ENCODE results near the gene PLCL2.

The PLCL2 gene

DNA sequence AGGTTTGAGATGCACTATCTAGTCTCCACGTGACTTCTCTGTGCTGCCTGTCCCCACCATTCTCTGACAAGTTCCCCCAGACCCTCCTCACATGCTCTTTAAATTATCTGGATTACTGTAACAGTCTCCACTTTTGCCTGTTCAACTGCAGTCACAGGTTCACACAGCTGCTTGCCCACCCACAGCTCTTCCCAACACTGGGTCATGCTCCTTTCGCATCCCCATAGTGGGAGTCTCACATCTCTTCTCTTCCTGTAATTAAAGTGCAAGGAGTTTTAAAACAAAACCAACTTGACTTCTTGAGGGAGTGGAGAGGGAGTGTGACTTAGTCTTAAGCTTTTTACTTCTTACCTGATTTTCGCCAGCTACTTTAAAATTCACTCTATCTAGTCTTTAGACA lies 178.8 kb downstream of the PLCL2 start:
- TF ChIP-seq, protein P1, sequence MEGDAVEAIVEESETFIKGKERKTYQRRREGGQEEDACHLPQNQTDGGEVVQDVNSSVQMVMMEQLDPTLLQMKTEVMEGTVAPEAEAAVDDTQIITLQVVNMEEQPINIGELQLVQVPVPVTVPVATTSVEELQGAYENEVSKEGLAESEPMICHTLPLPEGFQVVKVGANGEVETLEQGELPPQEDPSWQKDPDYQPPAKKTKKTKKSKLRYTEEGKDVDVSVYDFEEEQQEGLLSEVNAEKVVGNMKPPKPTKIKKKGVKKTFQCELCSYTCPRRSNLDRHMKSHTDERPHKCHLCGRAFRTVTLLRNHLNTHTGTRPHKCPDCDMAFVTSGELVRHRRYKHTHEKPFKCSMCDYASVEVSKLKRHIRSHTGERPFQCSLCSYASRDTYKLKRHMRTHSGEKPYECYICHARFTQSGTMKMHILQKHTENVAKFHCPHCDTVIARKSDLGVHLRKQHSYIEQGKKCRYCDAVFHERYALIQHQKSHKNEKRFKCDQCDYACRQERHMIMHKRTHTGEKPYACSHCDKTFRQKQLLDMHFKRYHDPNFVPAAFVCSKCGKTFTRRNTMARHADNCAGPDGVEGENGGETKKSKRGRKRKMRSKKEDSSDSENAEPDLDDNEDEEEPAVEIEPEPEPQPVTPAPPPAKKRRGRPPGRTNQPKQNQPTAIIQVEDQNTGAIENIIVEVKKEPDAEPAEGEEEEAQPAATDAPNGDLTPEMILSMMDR (IDR thresholded peaks at IDR 0.05; ENCODE audit: low read depth, low read length, missing control alignments), result no peak
- no peak for DNase-seq
- Histone ChIP-seq H3K27me3 (replicated peaks) (no peaks in the 10 kb centered on the region), H3K4me3 (ENCODE audit: low read depth, low read length) (no peak overlapping the region), H3K36me3 (replicated peaks) (no peaks in the 10 kb centered on the region), H3K27ac (no peak overlapping the region)
- in situ Hi-C loops (cut with HindIII; ENCODE audit: low pct_ligation_motif_present, low sequenced_read_pairs), result no loop called here

DNA sequence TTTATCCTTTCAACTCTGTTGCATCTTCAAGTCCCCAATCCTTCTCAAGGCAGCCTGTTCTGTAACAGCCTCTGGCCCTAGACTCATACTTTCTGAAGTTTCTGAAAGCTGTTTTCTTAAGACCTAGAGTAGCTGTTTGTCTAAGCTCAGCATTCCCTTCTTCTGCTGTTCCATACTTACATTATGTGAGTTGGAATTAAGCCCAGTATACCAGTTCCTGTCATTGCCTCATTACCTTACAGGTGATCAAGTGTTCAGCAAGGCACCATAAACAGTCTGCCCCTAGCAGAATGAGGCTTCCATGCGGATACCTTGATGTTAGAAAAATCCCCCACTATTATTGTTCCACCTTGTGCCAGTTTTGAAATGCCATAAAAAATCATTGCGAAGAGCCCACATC lies 180.6 kb downstream of the PLCL2 start:
- DNase-seq, result no peak
- TF ChIP-seq, protein P1 (IDR thresholded peaks at IDR 0.05; ENCODE audit: low read depth, low read length, missing control alignments), result no peak
- Histone ChIP-seq H3K27ac (peak overlapping the region; percentile 19), H3K36me3 (replicated peaks) (no peaks in the 10 kb centered on the region), H3K27me3 (replicated peaks) (no peaks in the 10 kb centered on the region), H3K4me3 (ENCODE audit: low read depth, low read length) (no peak overlapping the region)
- in situ Hi-C loops (cut with HindIII; ENCODE audit: low pct_ligation_motif_present, low sequenced_read_pairs), result no loop called here

DNA sequence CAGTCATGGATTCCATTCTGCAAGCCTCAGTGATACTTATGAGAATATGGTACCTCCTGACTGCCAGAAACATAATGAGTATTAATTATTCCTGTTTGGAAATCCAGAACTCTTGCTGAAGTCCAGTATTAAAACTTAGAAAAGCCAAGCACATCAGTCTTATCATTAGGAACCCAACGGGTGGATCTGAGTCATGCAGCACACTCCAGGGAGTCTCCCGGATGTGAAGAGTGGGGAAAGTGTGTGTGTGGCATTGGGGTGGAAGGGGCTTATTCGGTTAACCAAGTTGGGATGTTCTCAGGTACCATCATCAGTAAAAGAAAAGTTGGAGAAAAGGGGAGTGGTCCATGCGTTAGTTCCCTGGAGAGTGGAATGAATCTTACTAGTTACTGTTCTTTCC lies 181.1 kb downstream of the PLCL2 start:
- no peaks in the 10 kb centered on the region for H3K36me3 ChIP-seq (replicated peaks)
- TF ChIP-seq, protein P1 (IDR thresholded peaks at IDR 0.05; ENCODE audit: low read depth, low read length, missing control alignments), result no peak
- H3K4me3 ChIP-seq (ENCODE audit: low read depth, low read length), result no peak overlapping the region
- DNase-seq, result peak; percentile 57
- peak overlapping the region; percentile 19 for H3K27ac ChIP-seq
- H3K27me3 ChIP-seq (replicated peaks), result no peaks in the 10 kb centered on the region
- in situ Hi-C loops (cut with HindIII; ENCODE audit: low pct_ligation_motif_present, low sequenced_read_pairs), result no loop called here

DNA sequence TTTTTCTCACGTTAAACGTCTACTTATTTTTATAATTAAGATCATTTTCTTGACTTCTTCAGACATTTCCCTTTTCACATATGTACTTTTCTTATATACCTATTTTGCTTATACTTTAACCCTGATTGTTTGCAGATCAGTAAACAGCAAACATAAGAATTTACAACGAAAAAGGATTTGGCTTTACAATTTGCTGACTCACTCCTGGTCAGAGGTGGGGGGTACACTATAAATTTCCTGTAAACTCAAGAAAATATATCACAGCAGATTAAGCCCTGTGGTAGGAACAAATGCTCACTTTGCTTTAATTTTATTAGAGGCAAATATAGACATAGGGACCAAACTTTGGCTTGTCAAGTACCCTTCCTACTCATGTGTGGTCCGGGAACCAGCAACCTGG lies 185.0 kb downstream of the PLCL2 start:
- no peak overlapping the region for H3K27ac ChIP-seq
- in situ Hi-C loops (cut with HindIII; ENCODE audit: low pct_ligation_motif_present, low sequenced_read_pairs), result no loop called here
- no peak overlapping the region for H3K4me3 ChIP-seq (ENCODE audit: low read depth, low read length)
- H3K27me3 ChIP-seq (replicated peaks), result no peaks in the 10 kb centered on the region
- H3K36me3 ChIP-seq (replicated peaks), result no peaks in the 10 kb centered on the region
- no peak for DNase-seq
- TF ChIP-seq, protein P1 (IDR thresholded peaks at IDR 0.05; ENCODE audit: low read depth, low read length, missing control alignments), result no peak

DNA sequence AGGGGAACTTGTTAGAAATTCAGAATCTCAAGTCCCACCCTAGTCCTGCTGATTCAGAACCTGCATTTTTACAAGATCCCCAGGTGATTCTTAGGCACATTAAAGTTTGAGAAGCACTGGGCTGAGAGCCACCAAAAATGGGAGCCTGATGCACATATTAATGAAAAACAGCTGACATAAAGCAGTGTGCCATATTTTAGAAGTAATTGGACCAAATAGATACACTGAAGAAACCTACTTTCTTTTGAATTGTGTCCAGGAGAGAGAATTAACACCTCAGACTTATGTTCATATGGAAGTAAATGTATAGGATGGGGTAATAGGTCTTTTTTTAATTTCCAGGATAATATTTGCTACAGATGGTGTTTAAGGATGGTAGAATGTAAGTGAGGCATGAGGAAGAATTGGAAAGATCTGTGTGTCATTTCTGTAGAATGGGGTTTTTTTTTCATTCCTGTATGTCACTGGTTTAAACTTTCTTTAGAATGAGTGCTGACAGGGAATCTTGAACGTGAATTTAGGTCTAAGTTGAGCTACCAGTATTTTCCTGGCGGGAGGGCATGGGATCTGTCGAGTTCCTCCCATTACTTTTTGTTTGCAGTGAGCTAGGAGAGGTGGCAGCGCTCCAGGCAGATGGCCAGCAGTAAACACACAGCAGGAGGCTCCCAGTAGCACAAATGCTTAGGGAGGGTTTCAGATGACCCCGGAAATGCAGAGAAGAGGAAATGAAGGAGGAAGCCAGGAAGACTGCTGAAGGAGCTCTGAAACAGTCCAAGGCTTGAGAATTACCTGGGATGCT lies 185.6 kb downstream of the PLCL2 start:
- Histone ChIP-seq H3K36me3 (replicated peaks) (no peaks in the 10 kb centered on the region), H3K4me3 (ENCODE audit: low read depth, low read length) (no peak overlapping the region), H3K27ac (no peak overlapping the region), H3K27me3 (replicated peaks) (no peaks in the 10 kb centered on the region)
- TF ChIP-seq, protein P1 (IDR thresholded peaks at IDR 0.05; ENCODE audit: low read depth, low read length, missing control alignments), result no peak
- in situ Hi-C loops (cut with HindIII; ENCODE audit: low pct_ligation_motif_present, low sequenced_read_pairs), result no loop called here
- no peak for DNase-seq

DNA sequence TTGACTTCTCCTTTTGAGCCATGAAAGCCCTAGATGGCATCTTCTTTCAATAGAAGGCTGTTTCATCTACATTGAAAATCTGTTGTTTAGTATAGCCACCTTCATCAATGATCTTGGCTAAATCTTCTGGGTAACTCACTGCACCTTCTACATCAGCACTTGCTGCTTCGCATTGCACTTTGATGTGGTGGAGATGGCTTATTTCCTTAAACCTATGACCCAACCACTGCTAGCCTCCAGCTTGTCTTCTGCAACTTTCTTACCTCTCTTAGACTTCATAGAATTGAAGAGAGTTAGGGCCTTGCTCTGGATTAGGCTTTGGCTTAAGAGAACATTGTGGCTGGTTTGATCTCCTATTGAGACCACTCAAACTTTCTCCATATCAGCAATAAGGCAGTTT lies 189.8 kb downstream of the PLCL2 start:
- Histone ChIP-seq H3K27ac (no peak overlapping the region), H3K27me3 (replicated peaks) (no peaks in the 10 kb centered on the region), H3K36me3 (replicated peaks) (no peaks in the 10 kb centered on the region), H3K4me3 (ENCODE audit: low read depth, low read length) (no peak overlapping the region)
- in situ Hi-C loops (cut with HindIII; ENCODE audit: low pct_ligation_motif_present, low sequenced_read_pairs), result no loop called here
- DNase-seq, result no peak
- TF ChIP-seq, protein P1 (IDR thresholded peaks at IDR 0.05; ENCODE audit: low read depth, low read length, missing control alignments), result no peak

Measured in brain microvascular endothelial cell (primary cell).